ENCODE data around the gene SEMA3B. TPM values are rescaled to one million over a fixed set of nuclear protein-coding genes. Genes with fewer than 3 reads are reported as not detected.

Gene SEMA3B
- total and polyA plus RNA-seq, 9 of the 15 experiments (the other 6 are each of a cell fraction or from before 2014, with no cell fraction given) = 0.03 to 1.8 (median 0.55) TPM; not detected in 1

DNA sequence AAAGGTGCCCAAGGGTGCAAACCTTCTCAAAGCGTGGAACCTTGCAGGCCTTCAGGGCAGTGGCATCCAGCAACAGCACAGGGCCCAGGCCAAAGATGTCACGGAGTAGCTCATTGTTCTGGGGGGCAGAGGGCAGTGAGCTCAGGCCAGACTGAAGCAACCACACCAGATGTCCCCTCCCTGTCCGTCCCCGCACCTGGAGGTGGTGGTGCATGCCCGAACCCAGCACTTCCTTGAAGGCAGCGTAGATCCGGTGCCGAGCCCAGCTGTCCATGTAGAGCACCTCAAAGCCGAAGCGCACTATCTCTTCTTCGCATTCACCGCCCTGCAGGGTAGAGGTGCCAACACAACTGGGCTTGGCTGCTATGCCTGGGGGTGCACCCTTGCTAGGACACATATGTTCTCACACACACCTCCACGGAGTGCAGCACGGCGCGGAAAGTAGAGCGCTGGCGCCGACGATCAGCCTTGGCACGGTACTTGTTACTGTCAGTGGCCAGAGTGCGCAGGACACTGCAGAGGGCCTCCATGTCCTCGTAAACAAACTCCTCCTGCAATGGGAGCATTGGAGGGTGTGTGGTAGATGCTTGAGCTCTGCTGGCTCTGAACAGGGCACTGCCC, 19.6 kb downstream of the SEMA3B start:
- Histone ChIP-seq H3K27me3 (ENCODE audit: control insufficient read depth in 2 of 2, insufficient read depth in 2 of 2, low read length in 2 of 2) (no peaks in the 10 kb centered on the region), H3K4me1 (replicated peaks in 1 of 2; ENCODE audit: control insufficient read depth in 2 of 2, insufficient read depth in 2 of 2, low read length in 2 of 2) (peaks cover 8 to 53% of the 10 kb centered on the region in 2 experiments; a peak in 3 of 5 replicates), H2AFZ (ENCODE audit: low read depth, low read length) (no peak overlapping the region), H3K36me3 (ENCODE audit: control insufficient read depth, insufficient read depth, low read length) (peaks cover 49% of the 10 kb centered on the region; the same call in 2 of the 3 replicates), H3K4me2 (ENCODE audit: insufficient read depth, low read length) (no peak overlapping the region), H4K20me1 (replicated peaks; ENCODE audit: control insufficient read depth, insufficient read depth, low read length) (no peaks in the 10 kb centered on the region), H3K9me1 (ENCODE audit: control insufficient read depth, insufficient read depth, low read length) (no peaks in the 10 kb centered on the region), H3K9ac (ENCODE audit: insufficient read depth in 1 of 2, low read depth in 2 of 2, low read length in 2 of 2) (no peak overlapping the region; a peak in 1 of 4 replicates), H3K4me3 (no peak overlapping the region), H3K9me3 (replicated peaks; ENCODE audit: control insufficient read depth, insufficient read depth, low read depth, low read length) (no peaks in the 10 kb centered on the region), H3K27ac (ENCODE audit: extremely low read depth, low read depth, low read length) (no peak overlapping the region), H3K79me2 (ENCODE audit: control insufficient read depth, insufficient read depth, low read length) (peaks cover 30% of the 10 kb centered on the region)
- POLR2A ChIA-PET = interaction anchor here (0.6 to 1.7 kb wide), 3 partner anchors 10 to 73 kb away, joined by 3 to 8 read pairs (median 4); partner anchors contain the start of genes HYAL3 and NAA80
- WGBS (ENCODE audit: insufficient coverage, low coverage, missing lambda C conversion rate) = 98% methylated on average over 13 of the region's 23 CpGs
- FAIRE-seq (no peak), ATAC-seq (no peak), DNase-seq (ENCODE audit: extremely low read depth in 1 of 4, low spot score in 3 of 4) (no peak)
- intact Hi-C loops (cut with micrococcal nuclease) = no loop called here
- BruUV-seq (replicated peaks) = no TSS peak
- in situ Hi-C loops (cut with MboI) = no loop called here
- TF ChIP-seq MBD2 (IDR thresholded peaks at IDR 0.05; ENCODE audit: borderline replicate concordance, low read depth) (no peak), POLR2G (IDR thresholded peaks at IDR 0.05; ENCODE audit: low read depth, low read length) (peak; percentile 19; the same call in 1 of the 2 replicates)
- CTCF ChIA-PET (ENCODE audit: low intra/inter-chr PET ratio) = no interaction called here

GRCh38 chr3:50289130-50289529, 20.2 kb downstream of the SEMA3B start:
- Histone ChIP-seq H3K36me3 (ENCODE audit: control insufficient read depth, insufficient read depth, low read length) (peaks cover 49% of the 10 kb centered on the region; the same call in 2 of the 3 replicates), H3K9me1 (ENCODE audit: control insufficient read depth, insufficient read depth, low read length) (no peaks in the 10 kb centered on the region), H2AFZ (ENCODE audit: low read depth, low read length) (no peak overlapping the region), H3K27ac (ENCODE audit: extremely low read depth, low read depth, low read length) (no peak overlapping the region), H3K9ac (ENCODE audit: insufficient read depth in 1 of 2, low read depth in 2 of 2, low read length in 2 of 2) (peak overlapping the region in 1 of 2 experiments; percentile 72; a peak in 1 of 4 replicates), H3K79me2 (ENCODE audit: control insufficient read depth, insufficient read depth, low read length) (peaks cover 30% of the 10 kb centered on the region), H3K27me3 (ENCODE audit: control insufficient read depth in 2 of 2, insufficient read depth in 2 of 2, low read length in 2 of 2) (no peaks in the 10 kb centered on the region), H3K9me3 (replicated peaks; ENCODE audit: control insufficient read depth, insufficient read depth, low read depth, low read length) (no peaks in the 10 kb centered on the region), H3K4me3 (no peak overlapping the region), H4K20me1 (replicated peaks; ENCODE audit: control insufficient read depth, insufficient read depth, low read length) (no peaks in the 10 kb centered on the region), H3K4me2 (ENCODE audit: insufficient read depth, low read length) (no peak overlapping the region), H3K4me1 (replicated peaks in 1 of 2; ENCODE audit: control insufficient read depth in 2 of 2, insufficient read depth in 2 of 2, low read length in 2 of 2) (peaks cover 8 to 55% of the 10 kb centered on the region in 2 experiments; a peak in 3 of 5 replicates)
- ATAC-seq (no peak), FAIRE-seq (no peak), DNase-seq (ENCODE audit: extremely low read depth in 1 of 4, low spot score in 3 of 4) (no peak)
- no TSS peak for BruUV-seq (replicated peaks)
- 100% methylated on average over 5 of the region's 6 CpGs for WGBS (ENCODE audit: insufficient coverage, low coverage, missing lambda C conversion rate)
- TF ChIP-seq NR3C1 (CRISPR knock-in tag; IDR thresholded peaks at IDR 0.05) (no peak), RBM17 (IDR thresholded peaks at IDR 0.05; ENCODE audit: borderline replicate concordance, low read depth, low read length) (no peak), EHMT2 (IDR thresholded peaks at IDR 0.05) (no peak), FOXP1 (CRISPR knock-in tag; IDR thresholded peaks at IDR 0.05) (no peak), ZNF398 (CRISPR knock-in tag; IDR thresholded peaks at IDR 0.05) (no peak), GATAD2A (IDR thresholded peaks at IDR 0.05) (no peak), CBX2 (IDR thresholded peaks at IDR 0.05; ENCODE audit: insufficient read depth, low read length, poor library complexity, severe bottlenecking) (no peak)
- TF ChIP-seq, protein P1, sequence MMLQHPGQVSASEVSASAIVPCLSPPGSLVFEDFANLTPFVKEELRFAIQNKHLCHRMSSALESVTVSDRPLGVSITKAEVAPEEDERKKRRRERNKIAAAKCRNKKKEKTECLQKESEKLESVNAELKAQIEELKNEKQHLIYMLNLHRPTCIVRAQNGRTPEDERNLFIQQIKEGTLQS (IDR thresholded peaks at IDR 0.05) = no peak
- TF ChIP-seq, protein P1 (CRISPR knock-in tag; conservative IDR thresholded peaks at IDR 0.05) = no peak
- TF ChIP-seq, protein P2, sequence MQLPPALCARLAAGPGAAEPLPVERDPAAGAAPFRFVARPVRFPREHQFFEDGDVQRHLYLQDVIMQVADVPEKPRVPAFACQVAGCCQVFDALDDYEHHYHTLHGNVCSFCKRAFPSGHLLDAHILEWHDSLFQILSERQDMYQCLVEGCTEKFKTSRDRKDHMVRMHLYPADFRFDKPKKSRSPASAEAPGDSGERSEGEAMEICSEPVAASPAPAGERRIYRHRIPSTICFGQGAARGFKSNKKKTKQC (CRISPR knock-in tag; IDR thresholded peaks at IDR 0.05) = no peak
- CTCF ChIA-PET (ENCODE audit: low intra/inter-chr PET ratio) = no interaction called here
- intact Hi-C loops (cut with micrococcal nuclease) (no loop called here), in situ Hi-C loops (cut with MboI) (no loop called here)
- POLR2A ChIA-PET = no interaction called here
